GM18858 (cell line): ENCODE measurements around the gene MICALL2.

Experiments
- ATAC-seq: cut with Tn5 transposase; IDR thresholded peaks from one replicate; pipeline ENCODE4 v1.9.1; 2021; ENCODE audit not compliant: unreplicated experiment

Gene MICALL2

GRCh38 chr7:1419310-1419634, 40.0 kb downstream of the MICALL2 start:
- no peak for ATAC-seq

GRCh38 chr7:1418505-1419309, 40.6 kb downstream of the MICALL2 start:
- no peak for ATAC-seq

GRCh38 chr7:1415389-1415990, 43.8 kb downstream of the MICALL2 start:
- no peak for ATAC-seq

GRCh38 chr7:1413936-1414639, 45.2 kb downstream of the MICALL2 start:
- ATAC-seq = no peak

GRCh38 chr7:1412322-1413261, 46.7 kb downstream of the MICALL2 start:
- no peak for ATAC-seq

- ATAC-seq = no peak
These were observed 47.9 kb downstream of the MICALL2 start for GRCh38 chr7:1411414-1411813.

GRCh38 chr7:1410992-1411391, 48.3 kb downstream of the MICALL2 start:
- no peak for ATAC-seq

- ATAC-seq = no peak
These were observed 49.7 kb downstream of the MICALL2 start for GRCh38 chr7:1409555-1409954.

GRCh38 chr7:1408466-1408865, 50.8 kb downstream of the MICALL2 start:
- no peak for ATAC-seq

- no peak for ATAC-seq
These were observed 51.4 kb downstream of the MICALL2 start for GRCh38 chr7:1407892-1408291.

- no peak for ATAC-seq
These were observed 54.2 kb downstream of the MICALL2 start for GRCh38 chr7:1404898-1405548.

- no peak for ATAC-seq
These were observed 54.8 kb downstream of the MICALL2 start for GRCh38 chr7:1404460-1404809.

GRCh38 chr7:1403638-1404459, 55.4 kb downstream of the MICALL2 start:
- ATAC-seq = no peak

- ATAC-seq = no peak
These were observed 56.3 kb downstream of the MICALL2 start for GRCh38 chr7:1402791-1403637.

GRCh38 chr7:1402110-1402790, 57.0 kb downstream of the MICALL2 start:
- no peak for ATAC-seq

GRCh38 chr7:1401011-1401410, 58.3 kb downstream of the MICALL2 start:
- ATAC-seq = no peak

GRCh38 chr7:1400371-1400770, 58.9 kb downstream of the MICALL2 start:
- no peak for ATAC-seq
